BLaER1 treated with 17β-estradiol and CSF1 and Interleukin-3, amounts not matched to agents 10 nM and 100 nM (cell line): ENCODE data around the gene FBXW11.

Source experiments
- H3K27ac ChIP-seq, 11 experiments: shearing (Covaris generic); formaldehyde crosslinking; 2 replicates each; pipeline ENCODE4 v1.8.1; 2022
- H3K27me3 ChIP-seq, 11 experiments: shearing (Covaris generic); formaldehyde crosslinking; 2 replicates each; pipeline ENCODE4 v1.8.1; 2022
- H3K36me3 ChIP-seq, 11 experiments: shearing (Covaris generic); formaldehyde crosslinking; 2 replicates each; pipeline ENCODE4 v1.8.1; 2022
- H3K4me1 ChIP-seq, 10 experiments: shearing (Covaris generic); formaldehyde crosslinking; 2 replicates each; pipeline ENCODE4 v1.8.1; 2022
- H3K4me2 ChIP-seq, 11 experiments: shearing (Covaris generic); formaldehyde crosslinking; 2 replicates each; pipeline ENCODE4 v1.8.1; 2022
- H3K4me3 ChIP-seq, 10 experiments: shearing (Covaris generic); formaldehyde crosslinking; 2 replicates each; pipeline ENCODE4 v1.8.1; 2022
- H3K9ac ChIP-seq, 11 experiments: shearing (Covaris generic); formaldehyde crosslinking; 2 replicates each; pipeline ENCODE4 v1.8.1; 2022
- H3K9me3 ChIP-seq, 11 experiments: shearing (Covaris generic); formaldehyde crosslinking; replicated peaks in 1 of 11; 2 replicates each; pipeline ENCODE4 v1.8.1; 2022
- H4K20me1 ChIP-seq, 11 experiments: shearing (Covaris generic); formaldehyde crosslinking; 2 replicates each; pipeline ENCODE4 v1.8.1; 2022
- Cebpa-rat ChIP-seq, 11 experiments: shearing (Covaris generic); IDR thresholded peaks; 2 replicates each; pipeline ENCODE4 v1.8.1; 2022

The FBXW11 gene

GRCh38 chr5:171823269-171823668 lies 183.2 kb downstream of the FBXW11 start:
- H3K36me3 ChIP-seq: no peaks in the 10 kb centered on the region
- H3K9ac ChIP-seq: no peak overlapping the region
- no peak overlapping the region for H3K4me3 ChIP-seq
- no peaks in the 10 kb centered on the region for H3K9me3 ChIP-seq
- no peaks in the 10 kb centered on the region for H3K27me3 ChIP-seq
- no peak overlapping the region for H3K4me2 ChIP-seq
- H4K20me1 ChIP-seq: no peaks in the 10 kb centered on the region
- TF ChIP-seq Cebpa-rat (IDR thresholded peaks at IDR 0.05): no peak
- no peak overlapping the region for H3K27ac ChIP-seq
- no peaks in the 10 kb centered on the region for H3K4me1 ChIP-seq

GRCh38 chr5:171821286-171821685 lies 185.2 kb downstream of the FBXW11 start:
- H3K9ac ChIP-seq: no peak overlapping the region
- H4K20me1 ChIP-seq: no peaks in the 10 kb centered on the region
- TF ChIP-seq Cebpa-rat (IDR thresholded peaks at IDR 0.05): no peak
- no peak overlapping the region for H3K4me2 ChIP-seq
- H3K36me3 ChIP-seq: no peaks in the 10 kb centered on the region
- no peak overlapping the region for H3K27ac ChIP-seq
- H3K4me3 ChIP-seq: no peak overlapping the region
- H3K9me3 ChIP-seq: no peaks in the 10 kb centered on the region
- no peaks in the 10 kb centered on the region for H3K4me1 ChIP-seq
- H3K27me3 ChIP-seq: no peaks in the 10 kb centered on the region

GRCh38 chr5:171820561-171820960 lies 185.9 kb downstream of the FBXW11 start:
- no peak overlapping the region for H3K27ac ChIP-seq
- no peaks in the 10 kb centered on the region for H4K20me1 ChIP-seq
- no peaks in the 10 kb centered on the region for H3K9me3 ChIP-seq
- no peak overlapping the region for H3K4me2 ChIP-seq
- H3K36me3 ChIP-seq: no peaks in the 10 kb centered on the region
- no peaks in the 10 kb centered on the region for H3K4me1 ChIP-seq
- H3K27me3 ChIP-seq: no peaks in the 10 kb centered on the region
- no peak for TF ChIP-seq Cebpa-rat (IDR thresholded peaks at IDR 0.05)
- no peak overlapping the region for H3K4me3 ChIP-seq
- no peak overlapping the region for H3K9ac ChIP-seq

- no peak overlapping the region for H3K4me3 ChIP-seq
- H3K9ac ChIP-seq: no peak overlapping the region
- TF ChIP-seq Cebpa-rat (IDR thresholded peaks at IDR 0.05): no peak
- H4K20me1 ChIP-seq: no peaks in the 10 kb centered on the region
- no peak overlapping the region for H3K27ac ChIP-seq
- no peaks in the 10 kb centered on the region for H3K4me1 ChIP-seq
- H3K36me3 ChIP-seq: no peaks in the 10 kb centered on the region
- peaks cover 7 to 18% (median 12%) of the 10 kb centered on the region in 11 experiments; a peak in 18 of 22 replicates for H3K9me3 ChIP-seq
- H3K4me2 ChIP-seq: no peak overlapping the region
- H3K27me3 ChIP-seq: no peaks in the 10 kb centered on the region
These were observed 189.8 kb downstream of the FBXW11 start for GRCh38 chr5:171816666-171817065.

GRCh38 chr5:171813813-171814490 lies 192.5 kb downstream of the FBXW11 start:
- no peaks in the 10 kb centered on the region for H3K4me1 ChIP-seq
- no peak overlapping the region for H3K27ac ChIP-seq
- H3K27me3 ChIP-seq: no peaks in the 10 kb centered on the region
- no peaks in the 10 kb centered on the region for H3K36me3 ChIP-seq
- no peak overlapping the region for H3K4me2 ChIP-seq
- H4K20me1 ChIP-seq: no peaks in the 10 kb centered on the region
- H3K9ac ChIP-seq: no peak overlapping the region
- H3K9me3 ChIP-seq: peaks cover 9 to 31% (median 22%) of the 10 kb centered on the region in 11 experiments; a peak in 19 of 22 replicates
- H3K4me3 ChIP-seq: no peak overlapping the region
- peak in 1 of 11 experiments; percentile 36; a peak in 1 of 22 replicates for TF ChIP-seq Cebpa-rat (IDR thresholded peaks at IDR 0.05)

- Histone ChIP-seq H4K20me1 (no peaks in the 10 kb centered on the region), H3K9ac (no peak overlapping the region)
These were observed 193.2 kb downstream of the FBXW11 start for GRCh38 chr5:171813270-171813669.

More at GRCh38 chr5:171813270-171813669, 193.2 kb downstream of the FBXW11 start:
- H3K9me3 ChIP-seq: peaks cover 9 to 32% (median 22%) of the 10 kb centered on the region in 11 experiments; a peak in 19 of 22 replicates
- H3K27ac ChIP-seq: no peak overlapping the region
- no peaks in the 10 kb centered on the region for H3K4me1 ChIP-seq
- H3K4me3 ChIP-seq: no peak overlapping the region
- H3K36me3 ChIP-seq: no peaks in the 10 kb centered on the region
- H3K4me2 ChIP-seq: no peak overlapping the region
- TF ChIP-seq Cebpa-rat (IDR thresholded peaks at IDR 0.05): no peak
- no peaks in the 10 kb centered on the region for H3K27me3 ChIP-seq
